AG10803 (cell line): ENCODE data around the gene PLVAP.

Experiments used
- DNase-seq: peaks from one replicate; pipeline ENCODE4 v3.0.0; 2010; ENCODE audit warnings: low read depth
- H3K4me3 ChIP-seq: 2 replicates; pipeline ENCODE4 v1.5.1; 2011; ENCODE audit warnings: mild to moderate bottlenecking, low read length, control low read depth
- TF ChIP-seq, protein P1 (sequence below): conservative IDR thresholded peaks from 2 replicates; pipeline ENCODE4 v1.5.1; 2011; ENCODE audit warnings: mild to moderate bottlenecking, low read length, control low read depth, inconsistent platforms

Gene PLVAP

DNA sequence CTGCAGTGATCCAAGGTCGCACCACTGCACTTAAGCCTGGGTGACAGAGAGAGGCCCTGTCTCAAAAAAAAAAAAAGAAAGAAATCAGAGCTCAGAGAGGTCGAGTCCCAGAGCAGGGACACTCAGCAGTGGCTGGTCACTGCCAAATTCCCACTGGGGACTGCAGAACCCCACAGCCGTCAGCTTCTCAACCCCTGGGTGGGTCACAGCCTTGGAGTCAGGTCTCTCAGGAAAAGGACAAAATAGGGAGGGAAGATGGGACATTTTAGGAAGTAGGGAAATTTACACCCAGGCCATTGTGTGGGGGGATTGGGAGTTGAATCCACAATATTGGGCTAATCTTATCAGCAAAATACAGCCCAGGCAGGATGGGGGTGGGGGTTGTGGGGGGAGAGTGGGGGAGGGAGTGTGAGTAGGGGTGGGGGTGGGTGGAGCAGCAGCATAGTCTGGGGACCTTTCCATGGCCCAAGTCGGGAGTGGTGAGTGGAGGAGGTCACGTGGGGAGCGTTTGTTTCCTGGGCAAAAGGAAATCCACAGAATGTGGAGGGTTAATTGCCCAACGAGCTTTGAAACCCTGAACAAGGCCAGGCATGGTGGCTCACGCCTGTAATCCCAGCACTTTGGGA is 21.9 kb upstream of the PLVAP start:
- no peak overlapping the region for H3K4me3 ChIP-seq
- TF ChIP-seq, protein P1, sequence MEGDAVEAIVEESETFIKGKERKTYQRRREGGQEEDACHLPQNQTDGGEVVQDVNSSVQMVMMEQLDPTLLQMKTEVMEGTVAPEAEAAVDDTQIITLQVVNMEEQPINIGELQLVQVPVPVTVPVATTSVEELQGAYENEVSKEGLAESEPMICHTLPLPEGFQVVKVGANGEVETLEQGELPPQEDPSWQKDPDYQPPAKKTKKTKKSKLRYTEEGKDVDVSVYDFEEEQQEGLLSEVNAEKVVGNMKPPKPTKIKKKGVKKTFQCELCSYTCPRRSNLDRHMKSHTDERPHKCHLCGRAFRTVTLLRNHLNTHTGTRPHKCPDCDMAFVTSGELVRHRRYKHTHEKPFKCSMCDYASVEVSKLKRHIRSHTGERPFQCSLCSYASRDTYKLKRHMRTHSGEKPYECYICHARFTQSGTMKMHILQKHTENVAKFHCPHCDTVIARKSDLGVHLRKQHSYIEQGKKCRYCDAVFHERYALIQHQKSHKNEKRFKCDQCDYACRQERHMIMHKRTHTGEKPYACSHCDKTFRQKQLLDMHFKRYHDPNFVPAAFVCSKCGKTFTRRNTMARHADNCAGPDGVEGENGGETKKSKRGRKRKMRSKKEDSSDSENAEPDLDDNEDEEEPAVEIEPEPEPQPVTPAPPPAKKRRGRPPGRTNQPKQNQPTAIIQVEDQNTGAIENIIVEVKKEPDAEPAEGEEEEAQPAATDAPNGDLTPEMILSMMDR: no peak
- no peak for DNase-seq

GRCh38 chr19:17394891-17395415 is 17.8 kb upstream of the PLVAP start:
- H3K4me3 ChIP-seq: no peak overlapping the region
- TF ChIP-seq, protein P1: peak; percentile 72
- peak; percentile 60 for DNase-seq

DNA sequence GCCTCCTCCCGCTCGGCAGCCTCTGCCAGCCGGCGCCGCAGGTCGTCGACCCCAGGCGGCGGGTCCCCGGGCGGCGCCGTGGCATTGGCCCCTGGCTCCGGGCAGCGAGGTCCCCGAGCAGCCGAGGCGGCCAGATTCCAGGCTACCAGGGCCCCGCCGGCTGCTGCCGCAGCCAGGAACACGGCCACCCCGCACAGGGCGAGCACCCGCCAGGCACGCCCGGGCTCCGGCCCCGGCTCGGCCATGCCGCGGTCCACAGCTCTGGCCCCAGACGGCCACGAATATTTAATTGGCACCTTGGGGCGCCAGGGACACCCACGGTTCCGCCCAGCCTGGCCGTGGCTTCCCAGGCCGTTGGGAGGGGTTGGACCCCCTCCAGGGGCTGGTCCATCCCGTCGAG is 16.8 kb upstream of the PLVAP start, which contains the start of gene CCDC194:
TSS of gene CCDC194 (minus strand) at position 283 of the 400 bp plus-strand sequence. CDS start at position 245, 38 bp downstream.
- TF ChIP-seq, protein P1: no peak
- H3K4me3 ChIP-seq: no peak within 1 kb of the TSS
- no peak for DNase-seq

DNA sequence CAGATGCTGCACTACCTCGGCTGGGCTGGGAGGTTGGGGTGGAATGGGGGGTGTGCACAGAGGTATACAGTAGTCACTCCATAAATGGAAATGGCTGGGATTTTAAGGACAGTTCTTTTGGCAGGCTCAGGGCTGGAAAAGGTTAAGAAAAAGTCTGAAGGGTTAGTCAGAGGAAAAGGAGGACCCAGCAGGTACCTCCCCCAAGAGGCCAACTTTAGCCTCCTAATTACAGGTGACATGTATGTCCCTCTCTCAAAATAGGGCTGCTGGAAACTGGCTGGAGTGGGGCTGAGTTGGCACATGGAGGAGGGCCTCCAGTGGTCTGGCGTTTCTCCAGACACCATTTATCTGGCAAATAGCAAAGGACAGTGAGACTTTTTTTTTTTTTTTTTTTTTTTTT is 15.9 kb upstream of the PLVAP start:
- H3K4me3 ChIP-seq: no peak overlapping the region
- DNase-seq: no peak
- TF ChIP-seq, protein P1: no peak

DNA sequence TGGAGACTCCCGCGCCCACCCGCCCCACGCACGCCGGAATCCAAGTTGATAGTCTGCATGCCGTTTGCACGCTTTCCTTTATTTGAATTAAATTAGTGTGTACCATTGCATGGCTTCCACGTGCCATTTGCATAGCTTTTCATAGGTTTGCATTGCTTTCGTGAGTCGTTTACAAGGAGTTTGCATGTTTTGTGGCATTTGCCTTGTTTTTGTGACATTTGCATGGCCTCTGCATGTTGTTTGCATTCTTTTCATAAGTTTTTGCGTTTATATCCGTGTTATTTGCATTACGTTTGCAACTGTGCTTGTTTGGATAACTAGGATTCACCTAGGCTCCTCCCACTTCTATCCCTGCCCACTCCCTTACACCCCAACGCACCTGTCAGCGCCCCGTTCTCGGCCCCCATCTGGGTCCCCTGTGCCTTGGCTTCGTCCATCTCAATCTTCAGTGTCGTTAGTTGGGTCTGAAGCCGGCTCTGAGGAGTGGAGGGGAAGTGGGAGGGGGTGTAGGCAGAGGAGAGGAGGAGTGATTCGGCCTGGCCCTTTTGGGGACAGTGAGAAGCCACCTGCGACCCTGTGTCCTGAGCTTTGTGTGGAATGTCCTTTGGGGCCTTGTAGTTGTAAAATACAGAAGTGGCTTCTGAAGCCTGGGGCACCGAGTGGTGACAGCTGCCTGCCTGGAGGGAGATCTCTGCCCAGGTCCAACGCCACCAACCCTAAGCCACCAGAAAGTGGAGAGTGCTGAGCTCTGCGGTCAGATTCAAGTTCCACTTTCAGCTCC is 14.4 kb upstream of the PLVAP start:
- DNase-seq: no peak

GRCh38 chr19:17390665-17391370 is 13.7 kb upstream of the PLVAP start:
- peak; percentile 84 for DNase-seq
- TF ChIP-seq, protein P1: peak; percentile 45
- H3K4me3 ChIP-seq: peak overlapping the region; percentile 70

More for the DNA sequence above, 14.4 kb upstream of the PLVAP start:
- TF ChIP-seq, protein P1: no peak
- peak overlapping the region; percentile 50 for H3K4me3 ChIP-seq
